Neural progenitor cell (in vitro differentiated cells): ENCODE data around the gene EMSY. TPM values are rescaled to one million over a fixed set of nuclear protein-coding genes. Genes with fewer than 3 reads are reported as not detected.

Source experiments
- DNase-seq: peaks from one replicate; pipeline ENCODE4 v3.0.0-alpha.2; 2016; ENCODE audit warnings: low spot score
- H2AFZ ChIP-seq: fragments of 200-600 bp; sonication (generic); replicated peaks from 2 replicates; pipeline ENCODE4 v1.6.1; 2016; ENCODE audit warnings: antibody characterized with exemption
- H3F3A ChIP-seq: fragments of 200-600 bp; sonication (generic); 2 replicates; pipeline ENCODE4 v1.6.1; 2016; ENCODE audit warnings: antibody characterized with exemption, low read depth
- H3K27ac ChIP-seq: fragments of 200-600 bp; sonication (generic); 2 replicates; pipeline ENCODE4 v1.5.1; 2016; ENCODE audit warnings: mild to moderate bottlenecking
- H3K27me3 ChIP-seq: fragments of 200-600 bp; sonication (generic); 2 replicates; pipeline ENCODE4 v1.6.1; 2016; ENCODE audit warnings: mild to moderate bottlenecking, moderate library complexity
- H3K36me3 ChIP-seq: fragments of 200-600 bp; sonication (generic); 2 replicates; pipeline ENCODE4 v1.5.1; 2016
- H3K4me1 ChIP-seq: fragments of 200-600 bp; sonication (generic); 2 replicates; pipeline ENCODE4 v1.6.1; 2016; ENCODE audit warnings: mixed run types
- H3K4me2 ChIP-seq: fragments of 200-600 bp; sonication (generic); 2 replicates; pipeline ENCODE4 v1.6.1; 2016
- H3K4me3 ChIP-seq: fragments of 200-600 bp; sonication (generic); 2 replicates; pipeline ENCODE4 v1.5.1; 2016
- H3K79me2 ChIP-seq: fragments of 200-600 bp; sonication (generic); 2 replicates; pipeline ENCODE4 v1.6.1; 2016; ENCODE audit warnings: low read depth
- H3K9ac ChIP-seq: fragments of 200-600 bp; sonication (generic); 2 replicates; pipeline ENCODE4 v1.6.1; 2016
- H3K9me3 ChIP-seq: fragments of 200-600 bp; sonication (generic); 2 replicates; pipeline ENCODE4 v1.5.1; 2016; ENCODE audit warnings: low read depth
- H4K20me1 ChIP-seq: fragments of 200-600 bp; sonication (generic); 2 replicates; pipeline ENCODE4 v1.6.1; 2016; ENCODE audit warnings: low read depth
- H3K27ac Mint-ChIP-seq: 3 replicates; pipeline ENCODE4 v1.8.0; 2021; ENCODE audit warnings: mixed read lengths
- H3K27me3 Mint-ChIP-seq: 2 replicates; pipeline ENCODE4 v1.8.0; 2022; ENCODE audit warnings: low read depth, mild to moderate bottlenecking, inconsistent platforms, moderate library complexity, mixed read lengths; ENCODE audit not compliant: insufficient read depth
- H3K36me3 Mint-ChIP-seq: 3 replicates; pipeline ENCODE4 v1.8.0; 2021; ENCODE audit warnings: mixed read lengths
- H3K4me1 Mint-ChIP-seq: 3 replicates; pipeline ENCODE4 v1.8.0; 2021; ENCODE audit warnings: mixed read lengths
- H3K4me3 Mint-ChIP-seq: 3 replicates; pipeline ENCODE4 v1.8.0; 2021; ENCODE audit warnings: mild to moderate bottlenecking, moderate library complexity, mixed read lengths
- H3K9me3 Mint-ChIP-seq: 3 replicates; pipeline ENCODE4 v1.8.0; 2020; ENCODE audit warnings: mixed read lengths
- EZH2 ChIP-seq: fragments of 200-600 bp; sonication (generic); IDR thresholded peaks from 2 replicates; pipeline ENCODE4 v1.6.1; 2017; ENCODE audit warnings: antibody characterized with exemption, mild to moderate bottlenecking, moderate library complexity
- EZH2phosphoT487 ChIP-seq: fragments of 200-600 bp; sonication (generic); IDR thresholded peaks from 2 replicates; pipeline ENCODE4 v1.6.1; 2017; ENCODE audit warnings: antibody characterized with exemption
- total RNA-seq: library from RNA; depleted of rRNA; stranded (reverse); fragments of >200 nt; gene quantifications from 2 replicates; pipeline ENCODE4 v1.2.3, GENCODE V29; 2015; ENCODE audit warnings: low replicate concordance
- TF ChIP-seq, protein P1 (sequence below): fragments of 200-600 bp; sonication (generic); IDR thresholded peaks from 2 replicates; pipeline ENCODE4 v1.5.1; 2017; ENCODE audit warnings: antibody characterized with exemption, mild to moderate bottlenecking

Gene EMSY
- total RNA-seq, 1 donor from 2014 or later: 92.0 TPM

DNA sequence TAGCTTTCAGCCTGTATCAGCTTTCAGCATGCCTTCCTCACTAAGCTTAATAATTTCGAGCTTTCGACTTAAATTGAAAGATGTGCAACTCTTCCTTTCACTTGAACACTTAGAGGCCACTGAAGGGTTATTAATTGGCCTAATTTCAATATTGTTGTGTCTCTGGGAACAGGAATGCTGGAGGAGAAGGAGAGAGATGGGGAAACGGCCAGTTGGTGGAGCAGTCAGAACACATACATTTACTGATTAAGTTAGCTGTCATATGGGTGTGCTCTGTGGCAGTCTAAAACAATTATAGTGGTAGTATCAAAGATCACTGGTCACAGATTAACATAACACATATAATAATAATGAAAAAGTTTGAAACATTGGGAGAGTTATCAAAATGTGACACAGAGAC lies 119.5 kb downstream of the EMSY start:
- H3K4me2 ChIP-seq: no peak overlapping the region
- TF ChIP-seq EZH2phosphoT487 (no peak), EZH2 (no peak)
- TF ChIP-seq, protein P1, sequence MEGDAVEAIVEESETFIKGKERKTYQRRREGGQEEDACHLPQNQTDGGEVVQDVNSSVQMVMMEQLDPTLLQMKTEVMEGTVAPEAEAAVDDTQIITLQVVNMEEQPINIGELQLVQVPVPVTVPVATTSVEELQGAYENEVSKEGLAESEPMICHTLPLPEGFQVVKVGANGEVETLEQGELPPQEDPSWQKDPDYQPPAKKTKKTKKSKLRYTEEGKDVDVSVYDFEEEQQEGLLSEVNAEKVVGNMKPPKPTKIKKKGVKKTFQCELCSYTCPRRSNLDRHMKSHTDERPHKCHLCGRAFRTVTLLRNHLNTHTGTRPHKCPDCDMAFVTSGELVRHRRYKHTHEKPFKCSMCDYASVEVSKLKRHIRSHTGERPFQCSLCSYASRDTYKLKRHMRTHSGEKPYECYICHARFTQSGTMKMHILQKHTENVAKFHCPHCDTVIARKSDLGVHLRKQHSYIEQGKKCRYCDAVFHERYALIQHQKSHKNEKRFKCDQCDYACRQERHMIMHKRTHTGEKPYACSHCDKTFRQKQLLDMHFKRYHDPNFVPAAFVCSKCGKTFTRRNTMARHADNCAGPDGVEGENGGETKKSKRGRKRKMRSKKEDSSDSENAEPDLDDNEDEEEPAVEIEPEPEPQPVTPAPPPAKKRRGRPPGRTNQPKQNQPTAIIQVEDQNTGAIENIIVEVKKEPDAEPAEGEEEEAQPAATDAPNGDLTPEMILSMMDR: no peak
- no peaks in the 10 kb centered on the region for H3K9me3 ChIP-seq
- no peaks in the 10 kb centered on the region for H4K20me1 ChIP-seq
- Mint-ChIP-seq H3K9me3 (peaks cover 9% of the 10 kb centered on the region), H3K4me1 (no peaks in the 10 kb centered on the region), H3K27me3 (no peaks in the 10 kb centered on the region), H3K36me3 (no peaks in the 10 kb centered on the region), H3K4me3 (no peak overlapping the region), H3K27ac (no peak overlapping the region)
- H3K27me3 ChIP-seq: no peaks in the 10 kb centered on the region
- no peak for DNase-seq
- no peak overlapping the region for H3K27ac ChIP-seq
- no peak overlapping the region for H2AFZ ChIP-seq
- no peaks in the 10 kb centered on the region for H3K4me1 ChIP-seq
- H3K9ac ChIP-seq: no peak overlapping the region
- H3F3A ChIP-seq: no peaks in the 10 kb centered on the region
- H3K4me3 ChIP-seq: no peak overlapping the region
- H3K36me3 ChIP-seq: no peaks in the 10 kb centered on the region
- no peaks in the 10 kb centered on the region for H3K79me2 ChIP-seq

DNA sequence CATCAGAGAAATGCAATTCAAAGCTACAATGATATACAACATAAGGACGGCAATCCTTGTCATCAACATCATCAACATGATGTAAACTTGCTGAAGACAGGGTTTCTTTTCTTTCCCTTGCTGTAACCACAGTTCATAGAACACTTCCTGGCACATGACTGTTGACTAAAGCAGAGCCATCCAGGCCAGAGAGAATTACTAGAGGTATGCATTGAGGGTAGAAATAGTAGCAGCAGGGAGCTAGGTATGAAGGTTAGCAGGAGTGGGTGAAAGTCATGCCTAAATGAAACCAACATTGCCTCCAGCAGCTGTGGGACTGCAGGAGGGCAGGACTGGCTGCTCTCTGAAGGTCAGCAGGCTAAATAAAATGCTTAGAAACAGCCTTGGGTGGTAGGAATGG lies 122.0 kb downstream of the EMSY start:
- no peak overlapping the region for H3K9ac ChIP-seq

DNA sequence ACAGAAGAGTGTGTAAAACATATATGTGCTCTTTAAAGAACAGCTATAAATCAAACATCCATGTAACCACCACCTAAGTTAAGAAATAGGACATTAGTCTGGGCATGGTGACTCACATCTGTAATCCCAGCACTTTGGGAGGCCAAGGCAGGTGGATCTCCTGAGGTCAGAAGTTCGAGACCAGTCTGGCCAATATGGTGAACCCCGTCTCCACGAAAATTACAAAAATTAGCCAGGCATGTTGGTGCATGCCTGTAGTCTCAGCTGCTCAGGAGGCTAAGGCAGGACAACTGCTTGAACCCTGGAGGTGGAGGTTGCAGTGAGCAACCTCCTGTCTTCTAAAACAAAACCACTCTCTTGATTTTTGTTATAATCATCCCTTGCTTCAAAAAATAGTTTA lies 122.4 kb downstream of the EMSY start:
- Mint-ChIP-seq H3K36me3 (no peaks in the 10 kb centered on the region), H3K27me3 (no peaks in the 10 kb centered on the region), H3K27ac (no peak overlapping the region), H3K9me3 (peaks cover 9% of the 10 kb centered on the region), H3K4me3 (no peak overlapping the region), H3K4me1 (no peaks in the 10 kb centered on the region)
- no peak overlapping the region for H3K9ac ChIP-seq
- no peak for DNase-seq
- H3K79me2 ChIP-seq: no peaks in the 10 kb centered on the region
- no peak overlapping the region for H3K4me2 ChIP-seq
- no peaks in the 10 kb centered on the region for H3K9me3 ChIP-seq
- H4K20me1 ChIP-seq: no peaks in the 10 kb centered on the region
- H3K27me3 ChIP-seq: no peaks in the 10 kb centered on the region
- TF ChIP-seq, protein P1: no peak
- TF ChIP-seq EZH2 (no peak), EZH2phosphoT487 (no peak)
- H3K27ac ChIP-seq: no peak overlapping the region
- no peaks in the 10 kb centered on the region for H3K36me3 ChIP-seq
- no peak overlapping the region for H2AFZ ChIP-seq
- H3K4me3 ChIP-seq: no peak overlapping the region
- no peaks in the 10 kb centered on the region for H3K4me1 ChIP-seq
- no peaks in the 10 kb centered on the region for H3F3A ChIP-seq

More for the DNA sequence above, 122.0 kb downstream of the EMSY start:
- Histone ChIP-seq H3K4me1 (no peaks in the 10 kb centered on the region), H4K20me1 (no peaks in the 10 kb centered on the region), H3K4me3 (no peak overlapping the region), H3F3A (no peaks in the 10 kb centered on the region), H3K4me2 (no peak overlapping the region), H3K9me3 (no peaks in the 10 kb centered on the region), H3K27ac (no peak overlapping the region), H3K79me2 (no peaks in the 10 kb centered on the region), H3K36me3 (no peaks in the 10 kb centered on the region), H2AFZ (no peak overlapping the region), H3K27me3 (no peaks in the 10 kb centered on the region)
- TF ChIP-seq, protein P1: no peak
- TF ChIP-seq EZH2phosphoT487 (no peak), EZH2 (no peak)
- no peak overlapping the region for H3K27ac Mint-ChIP-seq
- no peaks in the 10 kb centered on the region for H3K27me3 Mint-ChIP-seq
- DNase-seq: no peak
- no peaks in the 10 kb centered on the region for H3K36me3 Mint-ChIP-seq
- H3K4me1 Mint-ChIP-seq: no peaks in the 10 kb centered on the region
- H3K4me3 Mint-ChIP-seq: no peak overlapping the region
- peaks cover 9% of the 10 kb centered on the region for H3K9me3 Mint-ChIP-seq

DNA sequence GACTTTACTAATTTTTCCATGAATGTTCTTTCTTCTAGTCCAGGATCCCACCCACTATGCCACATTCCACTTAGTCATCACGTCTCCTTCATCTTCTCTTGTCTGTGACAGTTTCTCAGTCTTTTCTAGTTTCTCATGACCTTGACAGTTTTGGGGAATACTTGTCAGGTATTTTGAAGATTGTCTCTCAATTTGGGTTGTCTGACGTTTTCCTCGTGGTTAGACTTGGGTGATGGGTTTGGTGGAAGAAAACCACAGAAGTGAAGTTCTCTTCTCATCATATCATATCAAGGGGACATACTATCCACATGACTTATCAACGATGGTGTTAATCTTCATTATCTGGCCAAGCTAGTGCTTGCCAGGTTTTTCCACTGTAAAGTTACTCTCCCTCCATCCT lies 123.3 kb downstream of the EMSY start:
- no peaks in the 10 kb centered on the region for H3K4me1 Mint-ChIP-seq
- Histone ChIP-seq H2AFZ (no peak overlapping the region), H3K27me3 (no peaks in the 10 kb centered on the region), H4K20me1 (no peaks in the 10 kb centered on the region), H3K4me1 (no peaks in the 10 kb centered on the region), H3K4me2 (no peak overlapping the region), H3F3A (no peaks in the 10 kb centered on the region), H3K36me3 (no peaks in the 10 kb centered on the region), H3K9ac (no peak overlapping the region), H3K9me3 (no peaks in the 10 kb centered on the region), H3K79me2 (no peaks in the 10 kb centered on the region), H3K27ac (no peak overlapping the region), H3K4me3 (no peak overlapping the region)
- peaks cover 9% of the 10 kb centered on the region for H3K9me3 Mint-ChIP-seq
- no peak overlapping the region for H3K27ac Mint-ChIP-seq
- no peak for DNase-seq
- no peaks in the 10 kb centered on the region for H3K27me3 Mint-ChIP-seq
- H3K36me3 Mint-ChIP-seq: no peaks in the 10 kb centered on the region
- no peak overlapping the region for H3K4me3 Mint-ChIP-seq
- TF ChIP-seq EZH2 (no peak), EZH2phosphoT487 (no peak)
- TF ChIP-seq, protein P1: no peak
